ENCODE data around the gene CEP95. TPM values are rescaled to one million over a fixed set of nuclear protein-coding genes. Genes with fewer than 3 reads are reported as not detected.

The CEP95 gene
- total and polyA plus RNA-seq, 8 donors: 15.7 to 115 (median 53.6) TPM

DNA sequence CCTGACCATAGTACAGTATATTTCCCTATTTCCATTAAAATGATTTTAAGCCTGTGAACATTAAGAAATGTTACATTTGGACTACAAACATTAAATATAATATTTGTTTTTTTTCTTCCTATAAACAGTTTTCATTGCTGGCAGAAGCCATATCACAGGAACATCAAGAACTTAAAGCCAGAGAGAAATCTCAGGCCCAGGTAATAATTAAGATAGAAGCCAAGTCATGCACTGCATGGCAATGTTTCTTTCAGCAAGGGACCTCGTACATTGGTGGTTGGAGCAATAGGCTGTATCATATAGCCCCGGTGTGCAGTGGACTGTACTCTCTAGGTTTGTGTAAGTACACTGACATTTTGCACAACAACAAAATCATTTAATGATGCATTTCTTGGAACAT lies 30.1 kb downstream of the CEP95 start:
- Histone ChIP-seq H3K36me3 (peaks cover 59 to 96% (median 90%) of the 10 kb centered on the region in 4 donors), H3K4me1 (peaks cover 0 to 5% (median 0%) of the 10 kb centered on the region in 4 donors), H3K4me3 (no peak overlapping the region), H3K9me3 (no peaks in the 10 kb centered on the region), H3K27ac (no peak overlapping the region), H3K27me3 (no peaks in the 10 kb centered on the region)
- 75 to 92% (median 84%) methylated on average over 2 of the region's 2 CpGs for WGBS, 5 donors
- intact Hi-C loops (cut with DNase I; ENCODE audit: low total_unique reads): no loop called here
- TF ChIP-seq EP300 (IDR thresholded peaks at IDR 0.05) (no peak), POLR2AphosphoS5 (IDR thresholded peaks at IDR 0.05) (no peak), POLR2A (IDR thresholded peaks at IDR 0.05) (no peak)
- TF ChIP-seq, protein P1, sequence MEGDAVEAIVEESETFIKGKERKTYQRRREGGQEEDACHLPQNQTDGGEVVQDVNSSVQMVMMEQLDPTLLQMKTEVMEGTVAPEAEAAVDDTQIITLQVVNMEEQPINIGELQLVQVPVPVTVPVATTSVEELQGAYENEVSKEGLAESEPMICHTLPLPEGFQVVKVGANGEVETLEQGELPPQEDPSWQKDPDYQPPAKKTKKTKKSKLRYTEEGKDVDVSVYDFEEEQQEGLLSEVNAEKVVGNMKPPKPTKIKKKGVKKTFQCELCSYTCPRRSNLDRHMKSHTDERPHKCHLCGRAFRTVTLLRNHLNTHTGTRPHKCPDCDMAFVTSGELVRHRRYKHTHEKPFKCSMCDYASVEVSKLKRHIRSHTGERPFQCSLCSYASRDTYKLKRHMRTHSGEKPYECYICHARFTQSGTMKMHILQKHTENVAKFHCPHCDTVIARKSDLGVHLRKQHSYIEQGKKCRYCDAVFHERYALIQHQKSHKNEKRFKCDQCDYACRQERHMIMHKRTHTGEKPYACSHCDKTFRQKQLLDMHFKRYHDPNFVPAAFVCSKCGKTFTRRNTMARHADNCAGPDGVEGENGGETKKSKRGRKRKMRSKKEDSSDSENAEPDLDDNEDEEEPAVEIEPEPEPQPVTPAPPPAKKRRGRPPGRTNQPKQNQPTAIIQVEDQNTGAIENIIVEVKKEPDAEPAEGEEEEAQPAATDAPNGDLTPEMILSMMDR (IDR thresholded peaks at IDR 0.05): no peak
- DNase-seq: no peak

DNA sequence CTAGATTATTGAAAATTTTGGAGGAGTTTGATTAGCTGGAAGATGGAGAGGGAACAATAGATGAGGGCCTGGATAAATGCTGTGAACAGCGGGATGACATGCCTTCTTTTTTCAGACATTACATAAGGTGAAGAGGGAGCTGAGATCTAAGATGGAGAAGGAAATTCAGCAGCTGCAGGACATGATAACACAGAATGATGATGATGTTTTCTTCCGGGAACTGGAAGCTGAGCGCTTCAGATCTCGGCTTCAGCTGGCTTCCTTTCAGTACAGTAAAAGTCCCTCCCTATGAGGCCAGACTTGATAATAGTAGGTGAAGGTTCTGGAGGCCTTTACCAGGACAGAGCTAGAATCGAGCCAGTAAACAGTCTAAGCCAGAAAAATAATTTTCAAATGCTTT lies 30.7 kb downstream of the CEP95 start:
- 78 to 88% (median 85%) methylated on average over 5 of the region's 5 CpGs for WGBS, 5 donors
- Histone ChIP-seq H3K36me3 (peaks cover 54 to 96% (median 90%) of the 10 kb centered on the region in 4 donors), H3K27ac (no peak overlapping the region)

GRCh38 chr17:64538508-64539130 lies 31.8 kb downstream of the CEP95 start:
- Histone ChIP-seq H3K36me3 (peaks cover 42 to 96% (median 86%) of the 10 kb centered on the region in 4 donors), H3K9me3 (no peaks in the 10 kb centered on the region), H3K27me3 (no peaks in the 10 kb centered on the region), H3K4me1 (peaks cover 0 to 5% (median 0%) of the 10 kb centered on the region in 4 donors), H3K27ac (no peak overlapping the region), H3K4me3 (no peak overlapping the region)
- intact Hi-C loops (cut with DNase I; ENCODE audit: low total_unique reads): no loop called here
- WGBS, 5 donors: 78 to 88% (median 84%) methylated on average over 7 of the region's 7 CpGs
- TF ChIP-seq POLR2AphosphoS5 (IDR thresholded peaks at IDR 0.05) (no peak), EP300 (IDR thresholded peaks at IDR 0.05) (no peak), POLR2A (IDR thresholded peaks at IDR 0.05) (no peak)
- TF ChIP-seq, protein P1 (IDR thresholded peaks at IDR 0.05): no peak
- peak in 1 of 2 donors; percentile 15 for DNase-seq

More for the DNA sequence above, 30.7 kb downstream of the CEP95 start:
- TF ChIP-seq POLR2A (IDR thresholded peaks at IDR 0.05): no peak
- no peak for TF ChIP-seq POLR2AphosphoS5 (IDR thresholded peaks at IDR 0.05)
- TF ChIP-seq EP300 (IDR thresholded peaks at IDR 0.05): no peak
- TF ChIP-seq, protein P1 (IDR thresholded peaks at IDR 0.05): no peak
- no peaks in the 10 kb centered on the region for H3K27me3 ChIP-seq
- intact Hi-C loops (cut with DNase I; ENCODE audit: low total_unique reads): no loop called here
- H3K9me3 ChIP-seq: no peaks in the 10 kb centered on the region
- peaks cover 0 to 5% (median 0%) of the 10 kb centered on the region in 4 donors for H3K4me1 ChIP-seq
- DNase-seq: no peak
- no peak overlapping the region for H3K4me3 ChIP-seq

GRCh38 chr17:64540118-64540776 lies 33.5 kb downstream of the CEP95 start:
- Histone ChIP-seq H3K4me1 (peaks cover 0 to 5% (median 0%) of the 10 kb centered on the region in 4 donors), H3K36me3 (peaks cover 34 to 96% (median 85%) of the 10 kb centered on the region in 4 donors), H3K4me3 (no peak overlapping the region), H3K27me3 (no peaks in the 10 kb centered on the region), H3K9me3 (no peaks in the 10 kb centered on the region), H3K27ac (no peak overlapping the region)
- DNase-seq: no peak
- intact Hi-C loops (cut with DNase I; ENCODE audit: low total_unique reads): no loop called here
- WGBS, 5 donors: 71 to 85% (median 75%) methylated on average over 5 of the region's 5 CpGs
- TF ChIP-seq, protein P1 (IDR thresholded peaks at IDR 0.05): no peak
- TF ChIP-seq POLR2AphosphoS5 (IDR thresholded peaks at IDR 0.05) (peak in 1 of 3 donors; percentile 17), POLR2A (IDR thresholded peaks at IDR 0.05) (no peak)

Data from stomach (tissue), 9 donors.